ENCODE measurements around the gene MED25.

DNA sequence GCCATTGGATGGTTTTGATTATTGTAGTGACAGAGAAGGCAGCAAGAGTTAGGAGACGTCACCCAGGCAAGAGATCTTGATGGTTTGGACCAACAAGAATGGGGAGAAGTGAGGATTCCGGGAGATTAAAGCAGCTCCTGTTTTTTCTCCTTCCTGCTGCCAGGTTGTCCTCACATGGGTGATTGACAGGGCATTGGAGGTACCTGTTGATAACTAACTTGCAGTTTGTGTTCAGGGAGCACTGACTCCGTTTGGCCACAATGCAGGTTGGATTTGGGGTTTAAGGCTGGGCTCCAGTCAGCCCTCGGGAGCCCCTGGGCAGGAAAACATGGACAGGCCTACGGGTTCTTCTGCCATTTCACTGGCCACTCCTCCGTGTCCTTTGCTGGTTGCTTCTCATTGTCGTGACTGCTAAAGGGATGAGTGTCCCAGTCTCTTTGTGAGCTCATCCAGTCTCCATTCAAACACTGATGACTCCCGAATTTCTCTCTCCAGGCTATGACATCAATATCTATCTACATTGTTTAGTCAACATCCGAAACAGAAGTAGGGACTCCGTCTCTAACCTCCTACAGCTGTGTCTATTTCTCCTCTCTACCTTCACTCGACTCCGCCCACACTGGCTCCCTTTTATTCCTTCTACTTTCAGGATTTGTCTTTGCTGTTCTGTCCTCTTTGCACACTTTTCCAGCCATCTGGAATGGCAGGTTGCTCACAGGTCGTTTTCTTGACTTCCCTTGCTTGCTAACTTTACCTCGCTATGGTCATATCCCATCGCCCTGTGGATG, 31.5 kb downstream of the MED25 start:
- TF ChIP-seq EP300 (IDR thresholded peaks at IDR 0.05; ENCODE audit: borderline replicate concordance): no peak
- no peak for TF ChIP-seq NFIC (IDR thresholded peaks at IDR 0.05)

Measured in Ishikawa (cell line).